HG03571 (cell line): ENCODE data around the gene GRB10.
"Not testable (repeated sequence)": the region's sequence is repeated elsewhere in the genome, so short reads cannot be mapped to it uniquely, and the experiment has no call there.

Source experiments
- ATAC-seq: cut with Tn5 transposase; IDR thresholded peaks from one replicate; pipeline ENCODE4 v1.9.1; 2021; ENCODE audit not compliant: unreplicated experiment

Gene GRB10

GRCh38 chr7:50779427-50779826 lies 3.3 kb downstream of the GRB10 start:
- ATAC-seq = no peak

GRCh38 chr7:50778189-50778588 lies 4.5 kb downstream of the GRB10 start:
- ATAC-seq = no peak

- ATAC-seq = no peak
Measured at GRCh38 chr7:50775836-50776235, 6.9 kb downstream of the GRB10 start.

- ATAC-seq = no peak
Measured at GRCh38 chr7:50775231-50775630, 7.5 kb downstream of the GRB10 start.

- ATAC-seq = no peak
Measured at GRCh38 chr7:50774319-50774718, 8.4 kb downstream of the GRB10 start.

- not testable (repeated sequence) for ATAC-seq
Measured at GRCh38 chr7:50773071-50773470, 9.6 kb downstream of the GRB10 start.

- no peak for ATAC-seq
Measured at GRCh38 chr7:50771120-50772002, 11.3 kb downstream of the GRB10 start.

GRCh38 chr7:50768485-50769474 lies 13.9 kb downstream of the GRB10 start:
- ATAC-seq = no peak

GRCh38 chr7:50766849-50767207 lies 15.9 kb downstream of the GRB10 start:
- no peak for ATAC-seq

- ATAC-seq = no peak
Measured at GRCh38 chr7:50766106-50766848, 16.4 kb downstream of the GRB10 start.

- no peak for ATAC-seq
Measured at GRCh38 chr7:50762337-50762736, 20.4 kb downstream of the GRB10 start.

GRCh38 chr7:50761713-50762112 lies 21.0 kb downstream of the GRB10 start:
- ATAC-seq = no peak

GRCh38 chr7:50757703-50758390 lies 24.8 kb downstream of the GRB10 start:
- ATAC-seq = no peak

- ATAC-seq = no peak
Measured at GRCh38 chr7:50756180-50756579, 26.5 kb downstream of the GRB10 start.

- no peak for ATAC-seq
Measured at GRCh38 chr7:50754684-50755083, 28.0 kb downstream of the GRB10 start.

GRCh38 chr7:50754241-50754640 lies 28.5 kb downstream of the GRB10 start:
- ATAC-seq = no peak

- no peak for ATAC-seq
Measured at GRCh38 chr7:50752422-50752821, 30.3 kb downstream of the GRB10 start.

GRCh38 chr7:50751146-50751545 lies 31.6 kb downstream of the GRB10 start:
- ATAC-seq = no peak

GRCh38 chr7:50749896-50750295 lies 32.8 kb downstream of the GRB10 start:
- ATAC-seq = no peak

- no peak for ATAC-seq
Measured at GRCh38 chr7:50748472-50748871, 34.2 kb downstream of the GRB10 start.
